Measurements from ENCODE around the gene NONO.
"Not testable (repeated sequence)": the region's sequence is repeated elsewhere in the genome, so short reads cannot be mapped to it uniquely, and the experiment has no call there.

Gene NONO

GRCh38 chrX:71285929-71286328 lies 2.5 kb downstream of the NONO start:
- DNase-seq: no peak

GRCh38 chrX:71291381-71291780 lies 7.9 kb downstream of the NONO start:
- DNase-seq: no peak

GRCh38 chrX:71292669-71293365 lies 9.4 kb downstream of the NONO start:
- DNase-seq: no peak

GRCh38 chrX:71296806-71297205 lies 13.4 kb downstream of the NONO start:
- DNase-seq: no peak

- no peak for DNase-seq
Measured at GRCh38 chrX:71298119-71298518, 14.7 kb downstream of the NONO start.

GRCh38 chrX:71300064-71300463 lies 16.6 kb downstream of the NONO start:
- not testable (repeated sequence) for DNase-seq

GRCh38 chrX:71300495-71300894 lies 17.1 kb downstream of the NONO start:
- DNase-seq: not testable (repeated sequence)

- no peak for DNase-seq
Measured at GRCh38 chrX:71301195-71301924, 17.9 kb downstream of the NONO start, which contains the start of gene ITGB1BP2. Gene ITGB1BP2 (plus strand): TSS chrX:71301750. CDS start chrX:71301807, 57 bp downstream.

- no peak for DNase-seq
Measured at GRCh38 chrX:71302461-71303213, 19.2 kb downstream of the NONO start.

- no peak for DNase-seq
Measured at GRCh38 chrX:71304561-71304960, 21.1 kb downstream of the NONO start.

GRCh38 chrX:71315917-71316316 lies 32.5 kb downstream of the NONO start:
- DNase-seq: no peak

- DNase-seq: not testable (repeated sequence)
Measured at GRCh38 chrX:71316959-71317358, 33.5 kb downstream of the NONO start.

GRCh38 chrX:71320126-71320525 lies 36.7 kb downstream of the NONO start:
- DNase-seq: no peak

GRCh38 chrX:71321731-71322130 lies 38.3 kb downstream of the NONO start:
- DNase-seq: no peak

- DNase-seq: not testable (repeated sequence)
Measured at GRCh38 chrX:71324452-71324851, 41.0 kb downstream of the NONO start.

- no peak for DNase-seq
Measured at GRCh38 chrX:71326394-71326793, 43.0 kb downstream of the NONO start.

- not testable (repeated sequence) for DNase-seq
Measured at GRCh38 chrX:71349151-71349665, 65.8 kb downstream of the NONO start.

- not testable (repeated sequence) for DNase-seq
Measured at GRCh38 chrX:71349867-71350266, 66.4 kb downstream of the NONO start.
